Measurements from ENCODE around the gene PTPRO. TPM values are rescaled to one million over a fixed set of nuclear protein-coding genes. Genes with fewer than 3 reads are reported as not detected.

The PTPRO gene
- total RNA-seq, 1 donor from 2014 or later, result 5.8 TPM

DNA sequence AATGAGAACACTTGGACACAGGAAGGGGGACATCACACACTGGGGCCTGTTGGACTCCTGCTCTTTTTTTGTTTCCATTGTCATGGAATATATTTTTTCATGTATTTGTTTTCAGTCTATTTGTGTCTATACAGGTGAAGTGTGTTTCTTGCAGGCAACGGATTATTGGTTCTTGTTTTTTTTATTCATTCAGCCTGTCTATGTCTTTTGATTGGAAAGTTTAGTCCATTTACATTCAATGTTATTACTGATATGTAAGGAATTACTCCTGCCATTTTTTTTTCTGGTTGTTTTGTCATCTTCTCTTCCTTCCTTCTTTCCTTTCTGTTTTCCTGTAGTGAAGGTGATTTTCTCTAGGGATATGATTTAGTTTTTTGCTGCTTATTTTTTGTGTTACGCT, 18.0 kb upstream of the PTPRO start:
- H3K9me3 Mint-ChIP-seq, result peaks cover 14% of the 10 kb centered on the region
- no peak overlapping the region for H3K9ac ChIP-seq
- DNase-seq (ENCODE audit: low spot score), result no peak
- TF ChIP-seq EZH2 (IDR thresholded peaks at IDR 0.05) (no peak), EZH2phosphoT487 (IDR thresholded peaks at IDR 0.05) (no peak)
- TF ChIP-seq, protein P1, sequence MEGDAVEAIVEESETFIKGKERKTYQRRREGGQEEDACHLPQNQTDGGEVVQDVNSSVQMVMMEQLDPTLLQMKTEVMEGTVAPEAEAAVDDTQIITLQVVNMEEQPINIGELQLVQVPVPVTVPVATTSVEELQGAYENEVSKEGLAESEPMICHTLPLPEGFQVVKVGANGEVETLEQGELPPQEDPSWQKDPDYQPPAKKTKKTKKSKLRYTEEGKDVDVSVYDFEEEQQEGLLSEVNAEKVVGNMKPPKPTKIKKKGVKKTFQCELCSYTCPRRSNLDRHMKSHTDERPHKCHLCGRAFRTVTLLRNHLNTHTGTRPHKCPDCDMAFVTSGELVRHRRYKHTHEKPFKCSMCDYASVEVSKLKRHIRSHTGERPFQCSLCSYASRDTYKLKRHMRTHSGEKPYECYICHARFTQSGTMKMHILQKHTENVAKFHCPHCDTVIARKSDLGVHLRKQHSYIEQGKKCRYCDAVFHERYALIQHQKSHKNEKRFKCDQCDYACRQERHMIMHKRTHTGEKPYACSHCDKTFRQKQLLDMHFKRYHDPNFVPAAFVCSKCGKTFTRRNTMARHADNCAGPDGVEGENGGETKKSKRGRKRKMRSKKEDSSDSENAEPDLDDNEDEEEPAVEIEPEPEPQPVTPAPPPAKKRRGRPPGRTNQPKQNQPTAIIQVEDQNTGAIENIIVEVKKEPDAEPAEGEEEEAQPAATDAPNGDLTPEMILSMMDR (IDR thresholded peaks at IDR 0.05), result no peak
- H3K27me3 Mint-ChIP-seq (ENCODE audit: insufficient read depth, low read depth), result peaks cover 4% of the 10 kb centered on the region
- no peaks in the 10 kb centered on the region for H3K36me3 Mint-ChIP-seq
- no peaks in the 10 kb centered on the region for H3F3A ChIP-seq (ENCODE audit: low read depth)
- no peak overlapping the region for H3K27ac ChIP-seq
- H3K36me3 ChIP-seq, result no peaks in the 10 kb centered on the region
- no peaks in the 10 kb centered on the region for H3K4me1 ChIP-seq
- no peaks in the 10 kb centered on the region for H3K79me2 ChIP-seq (ENCODE audit: low read depth)
- no peaks in the 10 kb centered on the region for H3K27me3 ChIP-seq
- no peaks in the 10 kb centered on the region for H3K9me3 ChIP-seq (ENCODE audit: low read depth)
- no peak overlapping the region for H3K4me2 ChIP-seq
- no peak overlapping the region for H2AFZ ChIP-seq (replicated peaks)
- no peak overlapping the region for H3K27ac Mint-ChIP-seq
- no peak overlapping the region for H3K4me3 Mint-ChIP-seq
- H3K4me3 ChIP-seq, result no peak overlapping the region
- no peaks in the 10 kb centered on the region for H3K4me1 Mint-ChIP-seq
- H4K20me1 ChIP-seq (ENCODE audit: low read depth), result no peaks in the 10 kb centered on the region

DNA sequence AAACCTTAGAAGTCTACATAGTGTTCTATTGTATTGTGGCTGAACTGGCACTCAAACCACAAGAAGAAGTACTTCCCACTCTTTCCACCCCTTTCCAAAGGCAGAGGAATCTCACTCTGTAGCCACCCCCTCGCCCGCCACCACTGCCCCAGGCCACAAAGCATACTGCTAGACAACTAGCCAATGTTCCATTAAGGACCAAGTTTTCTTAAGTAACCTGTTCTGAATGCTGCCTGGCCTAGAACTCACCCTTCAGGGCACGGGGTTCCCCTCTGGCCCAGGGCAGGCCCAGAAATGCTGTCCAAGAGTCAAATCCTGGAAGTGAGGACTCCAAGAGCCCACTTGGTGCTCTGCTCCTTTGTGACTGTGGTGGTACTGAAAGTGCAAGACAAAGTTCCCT, 15.7 kb upstream of the PTPRO start:
- H3K27ac Mint-ChIP-seq, result no peak overlapping the region
- Histone ChIP-seq H3K27me3 (no peaks in the 10 kb centered on the region), H3K4me1 (no peaks in the 10 kb centered on the region), H3K27ac (no peak overlapping the region), H2AFZ (replicated peaks) (no peak overlapping the region), H3F3A (ENCODE audit: low read depth) (no peaks in the 10 kb centered on the region), H3K9me3 (ENCODE audit: low read depth) (no peaks in the 10 kb centered on the region), H3K9ac (no peak overlapping the region), H4K20me1 (ENCODE audit: low read depth) (no peaks in the 10 kb centered on the region), H3K4me2 (no peak overlapping the region), H3K4me3 (no peak overlapping the region), H3K36me3 (no peaks in the 10 kb centered on the region), H3K79me2 (ENCODE audit: low read depth) (no peaks in the 10 kb centered on the region)
- no peak overlapping the region for H3K4me3 Mint-ChIP-seq
- no peak for DNase-seq (ENCODE audit: low spot score)
- H3K27me3 Mint-ChIP-seq (ENCODE audit: insufficient read depth, low read depth), result peaks cover 4% of the 10 kb centered on the region
- peaks cover 3% of the 10 kb centered on the region for H3K9me3 Mint-ChIP-seq
- TF ChIP-seq EZH2phosphoT487 (IDR thresholded peaks at IDR 0.05) (no peak), EZH2 (IDR thresholded peaks at IDR 0.05) (no peak)
- TF ChIP-seq, protein P1 (IDR thresholded peaks at IDR 0.05), result no peak
- no peaks in the 10 kb centered on the region for H3K4me1 Mint-ChIP-seq
- no peaks in the 10 kb centered on the region for H3K36me3 Mint-ChIP-seq

DNA sequence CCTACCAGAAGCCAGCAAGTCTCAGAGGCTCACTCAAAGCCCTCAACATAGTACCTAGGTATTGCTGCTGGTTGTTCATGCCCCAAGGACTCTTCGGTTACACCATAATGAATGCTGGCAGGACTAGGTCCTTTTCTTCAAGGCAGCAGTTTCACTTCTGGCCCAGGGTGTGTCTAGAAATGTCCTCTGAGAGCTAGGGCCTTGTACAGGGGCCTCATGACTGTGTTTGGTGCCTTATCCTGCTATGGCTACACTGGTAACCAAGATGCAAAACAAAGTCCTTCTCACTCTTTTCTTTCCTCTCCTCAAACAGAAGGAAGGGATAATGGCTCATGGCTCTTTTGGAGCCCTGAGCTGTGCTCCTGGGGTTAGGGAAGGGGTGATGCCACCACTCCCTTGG, 15.2 kb upstream of the PTPRO start:
- Histone ChIP-seq H4K20me1 (ENCODE audit: low read depth) (no peaks in the 10 kb centered on the region), H3K79me2 (ENCODE audit: low read depth) (no peaks in the 10 kb centered on the region), H3K4me1 (no peaks in the 10 kb centered on the region), H3K9ac (no peak overlapping the region), H3K4me2 (no peak overlapping the region), H3K27ac (no peak overlapping the region), H3K27me3 (no peaks in the 10 kb centered on the region), H3F3A (ENCODE audit: low read depth) (no peaks in the 10 kb centered on the region), H3K9me3 (ENCODE audit: low read depth) (no peaks in the 10 kb centered on the region), H3K4me3 (no peak overlapping the region), H2AFZ (replicated peaks) (no peak overlapping the region), H3K36me3 (no peaks in the 10 kb centered on the region)
- H3K9me3 Mint-ChIP-seq, result peaks cover 3% of the 10 kb centered on the region
- no peaks in the 10 kb centered on the region for H3K36me3 Mint-ChIP-seq
- TF ChIP-seq, protein P1 (IDR thresholded peaks at IDR 0.05), result no peak
- no peak for TF ChIP-seq EZH2phosphoT487 (IDR thresholded peaks at IDR 0.05)
- TF ChIP-seq EZH2 (IDR thresholded peaks at IDR 0.05), result no peak
- no peaks in the 10 kb centered on the region for H3K4me1 Mint-ChIP-seq
- DNase-seq (ENCODE audit: low spot score), result no peak
- H3K27me3 Mint-ChIP-seq (ENCODE audit: insufficient read depth, low read depth), result peaks cover 4% of the 10 kb centered on the region
- no peak overlapping the region for H3K4me3 Mint-ChIP-seq
- H3K27ac Mint-ChIP-seq, result no peak overlapping the region
